Fibroblast of lung (primary cell): ENCODE data around the gene PLP1.

Experiments used
- EZH2 ChIP-seq: IDR thresholded peaks from 2 replicates; pipeline ENCODE4 v1.5.1; 2012; ENCODE audit warnings: low read length, control low read depth, mild to moderate bottlenecking; ENCODE audit errors: missing control alignments
- TF ChIP-seq, protein P1 (sequence below), 2 donors: IDR thresholded peaks in 1 of 2; conservative IDR thresholded peaks in 1 of 2; 1 replicate in 1 of 2; 2 replicates in 1 of 2; pipeline ENCODE4 v1.5.1; 2011 to 2012; ENCODE audit warnings: low read length in 2 of 2, control low read depth in 1 of 2, inconsistent platforms in 1 of 2, low read depth in 1 of 2, mild to moderate bottlenecking in 1 of 2

DNA sequence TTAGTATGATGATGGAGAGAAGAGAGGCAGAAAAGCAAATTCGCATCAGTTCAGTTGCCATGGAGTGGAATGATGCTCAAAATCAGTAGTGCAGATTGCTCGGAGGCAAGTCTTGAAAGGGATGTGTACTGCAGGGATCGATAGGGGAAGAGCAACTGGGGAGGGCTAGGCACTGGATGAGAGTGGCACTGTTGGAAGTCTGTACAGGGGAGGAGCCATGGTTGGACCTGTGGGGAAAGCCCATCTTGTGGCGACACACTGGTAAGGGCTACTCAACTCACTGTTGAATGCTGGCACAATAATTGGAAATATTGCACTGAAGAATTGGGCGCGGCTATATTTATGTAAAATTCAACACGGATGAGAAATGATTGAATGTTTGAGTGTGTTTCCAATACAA is 54.2 kb downstream of the PLP1 start:
- TF ChIP-seq, protein P1, sequence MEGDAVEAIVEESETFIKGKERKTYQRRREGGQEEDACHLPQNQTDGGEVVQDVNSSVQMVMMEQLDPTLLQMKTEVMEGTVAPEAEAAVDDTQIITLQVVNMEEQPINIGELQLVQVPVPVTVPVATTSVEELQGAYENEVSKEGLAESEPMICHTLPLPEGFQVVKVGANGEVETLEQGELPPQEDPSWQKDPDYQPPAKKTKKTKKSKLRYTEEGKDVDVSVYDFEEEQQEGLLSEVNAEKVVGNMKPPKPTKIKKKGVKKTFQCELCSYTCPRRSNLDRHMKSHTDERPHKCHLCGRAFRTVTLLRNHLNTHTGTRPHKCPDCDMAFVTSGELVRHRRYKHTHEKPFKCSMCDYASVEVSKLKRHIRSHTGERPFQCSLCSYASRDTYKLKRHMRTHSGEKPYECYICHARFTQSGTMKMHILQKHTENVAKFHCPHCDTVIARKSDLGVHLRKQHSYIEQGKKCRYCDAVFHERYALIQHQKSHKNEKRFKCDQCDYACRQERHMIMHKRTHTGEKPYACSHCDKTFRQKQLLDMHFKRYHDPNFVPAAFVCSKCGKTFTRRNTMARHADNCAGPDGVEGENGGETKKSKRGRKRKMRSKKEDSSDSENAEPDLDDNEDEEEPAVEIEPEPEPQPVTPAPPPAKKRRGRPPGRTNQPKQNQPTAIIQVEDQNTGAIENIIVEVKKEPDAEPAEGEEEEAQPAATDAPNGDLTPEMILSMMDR (conservative IDR thresholded peaks at IDR 0.05 in 1 of 2, IDR thresholded peaks at IDR 0.05 in 1 of 2; ENCODE audit: low read depth in 1 of 2, low read length in 2 of 2), result no peak
- no peak for TF ChIP-seq EZH2
